Measurements from ENCODE around the gene TNFRSF6B. TPM values are rescaled to one million over a fixed set of nuclear protein-coding genes. Genes with fewer than 3 reads are reported as not detected.

TNFRSF6B gene
- total and polyA plus RNA-seq, 7 donors: 1.2 to 186 (median 4.8) TPM

GRCh38 chr20:63737695-63737944 is 41.2 kb downstream of the TNFRSF6B start:
- Histone ChIP-seq H3K4me1 (peaks cover 0 to 43% (median 36%) of the 10 kb centered on the region in 4 donors), H3K36me3 (peaks cover 14 to 45% (median 22%) of the 10 kb centered on the region in 4 donors), H3K27me3 (peaks cover 0 to 10% (median 0%) of the 10 kb centered on the region in 3 donors), H3K9me3 (no peaks in the 10 kb centered on the region), H3K4me3 (peak overlapping the region in 3 of 4 donors; percentile 21 to 66 (median 35)), H3K27ac (no peak overlapping the region)
- TF ChIP-seq POLR2AphosphoS5 (IDR thresholded peaks at IDR 0.05) (no peak), EP300 (IDR thresholded peaks at IDR 0.05) (no peak), POLR2A (IDR thresholded peaks at IDR 0.05) (no peak)
- TF ChIP-seq, protein P1, sequence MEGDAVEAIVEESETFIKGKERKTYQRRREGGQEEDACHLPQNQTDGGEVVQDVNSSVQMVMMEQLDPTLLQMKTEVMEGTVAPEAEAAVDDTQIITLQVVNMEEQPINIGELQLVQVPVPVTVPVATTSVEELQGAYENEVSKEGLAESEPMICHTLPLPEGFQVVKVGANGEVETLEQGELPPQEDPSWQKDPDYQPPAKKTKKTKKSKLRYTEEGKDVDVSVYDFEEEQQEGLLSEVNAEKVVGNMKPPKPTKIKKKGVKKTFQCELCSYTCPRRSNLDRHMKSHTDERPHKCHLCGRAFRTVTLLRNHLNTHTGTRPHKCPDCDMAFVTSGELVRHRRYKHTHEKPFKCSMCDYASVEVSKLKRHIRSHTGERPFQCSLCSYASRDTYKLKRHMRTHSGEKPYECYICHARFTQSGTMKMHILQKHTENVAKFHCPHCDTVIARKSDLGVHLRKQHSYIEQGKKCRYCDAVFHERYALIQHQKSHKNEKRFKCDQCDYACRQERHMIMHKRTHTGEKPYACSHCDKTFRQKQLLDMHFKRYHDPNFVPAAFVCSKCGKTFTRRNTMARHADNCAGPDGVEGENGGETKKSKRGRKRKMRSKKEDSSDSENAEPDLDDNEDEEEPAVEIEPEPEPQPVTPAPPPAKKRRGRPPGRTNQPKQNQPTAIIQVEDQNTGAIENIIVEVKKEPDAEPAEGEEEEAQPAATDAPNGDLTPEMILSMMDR (IDR thresholded peaks at IDR 0.05): no peak
- no peak for DNase-seq
- intact Hi-C loops (cut with DNase I): no loop called here
- 2 to 3% methylated on average over 26 of the region's 26 CpGs for WGBS, 2 donors

DNA sequence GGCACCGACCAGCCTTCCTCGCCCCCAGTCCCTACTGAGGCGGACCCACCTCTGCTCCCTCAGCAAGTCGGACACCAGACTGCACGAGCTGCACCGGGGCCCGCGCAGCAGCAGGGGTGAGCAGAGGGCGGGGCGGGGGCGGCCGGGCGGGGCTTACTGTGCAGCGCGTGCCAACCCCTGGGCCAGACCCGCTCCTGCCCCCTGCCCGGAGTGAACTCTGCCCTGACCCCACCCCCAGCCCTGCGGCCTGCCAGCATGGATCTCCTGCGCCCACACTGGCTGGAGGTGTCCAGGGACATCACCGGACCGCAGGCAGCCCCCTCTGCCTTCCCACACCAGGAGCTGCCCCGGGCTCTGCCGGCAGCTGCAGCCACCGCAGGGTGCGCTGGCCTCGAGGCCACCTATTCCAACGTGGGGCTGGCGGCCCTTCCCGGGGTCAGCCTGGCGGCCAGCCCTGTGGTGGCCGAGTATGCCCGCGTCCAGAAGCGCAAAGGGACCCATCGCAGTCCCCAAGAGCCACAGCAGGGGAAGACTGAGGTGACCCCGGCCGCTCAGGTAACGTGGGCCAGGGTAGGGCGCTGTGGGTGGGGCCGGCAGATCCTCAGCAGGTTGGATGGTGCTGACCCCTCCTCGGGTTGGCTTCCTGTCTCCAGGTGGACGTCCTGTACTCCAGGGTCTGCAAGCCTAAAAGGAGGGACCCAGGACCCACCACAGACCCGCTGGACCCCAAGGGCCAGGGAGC is 41.7 kb downstream of the TNFRSF6B start:
- WGBS, 2 donors: 8 to 19% methylated on average over 43 of the region's 43 CpGs
- Histone ChIP-seq H3K36me3 (peaks cover 19 to 48% (median 27%) of the 10 kb centered on the region in 4 donors), H3K9me3 (no peaks in the 10 kb centered on the region), H3K27me3 (peaks cover 0 to 10% (median 0%) of the 10 kb centered on the region in 3 donors), H3K27ac (peak overlapping the region in 2 of 4 donors; percentile 91 to 93), H3K4me3 (peak overlapping the region in 3 of 4 donors; percentile 21 to 66 (median 35)), H3K4me1 (peaks cover 0 to 43% (median 36%) of the 10 kb centered on the region in 4 donors)
- no peak for TF ChIP-seq EP300 (IDR thresholded peaks at IDR 0.05)
- TF ChIP-seq, protein P1 (IDR thresholded peaks at IDR 0.05): no peak
- TF ChIP-seq POLR2A (IDR thresholded peaks at IDR 0.05): no peak
- no peak for TF ChIP-seq POLR2AphosphoS5 (IDR thresholded peaks at IDR 0.05)
- intact Hi-C loops (cut with DNase I): loop anchor here (2.0 kb wide), 1 partner anchor 31 kb away; the partner anchor contains the start of gene ARFRP1
- DNase-seq: peak; percentile 75

DNA sequence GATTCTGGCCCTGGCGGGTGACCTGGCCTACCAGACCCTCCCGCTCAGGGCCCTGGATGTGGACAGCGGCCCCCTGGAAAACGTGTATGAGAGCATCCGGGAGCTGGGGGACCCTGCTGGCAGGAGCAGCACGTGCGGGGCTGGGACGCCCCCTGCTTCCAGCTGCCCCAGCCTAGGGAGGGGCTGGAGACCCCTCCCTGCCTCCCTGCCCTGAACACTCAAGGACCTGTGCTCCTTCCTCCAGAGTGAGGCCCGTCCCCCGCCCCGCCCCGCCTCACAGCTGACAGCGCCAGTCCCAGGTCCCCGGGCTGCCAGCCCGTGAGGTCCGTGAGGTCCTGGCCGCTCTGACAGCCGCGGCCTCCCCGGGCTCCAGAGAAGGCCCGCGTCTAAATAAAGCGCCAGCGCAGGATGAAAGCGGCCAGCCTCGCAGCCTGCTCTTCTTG is 42.3 kb downstream of the TNFRSF6B start:
- WGBS, 2 donors: 10 to 28% methylated on average over 26 of the region's 26 CpGs
- Histone ChIP-seq H3K4me1 (peaks cover 0 to 43% (median 36%) of the 10 kb centered on the region in 4 donors), H3K9me3 (no peaks in the 10 kb centered on the region), H3K27ac (peak overlapping the region; percentile 83 to 93 (median 90)), H3K4me3 (peak overlapping the region; percentile 48 to 66 (median 57)), H3K36me3 (peaks cover 20 to 48% (median 26%) of the 10 kb centered on the region in 4 donors), H3K27me3 (peaks cover 0 to 10% (median 0%) of the 10 kb centered on the region in 3 donors)
- TF ChIP-seq, protein P1 (IDR thresholded peaks at IDR 0.05): no peak
- no peak for TF ChIP-seq POLR2A (IDR thresholded peaks at IDR 0.05)
- TF ChIP-seq POLR2AphosphoS5 (IDR thresholded peaks at IDR 0.05): no peak
- no peak for TF ChIP-seq EP300 (IDR thresholded peaks at IDR 0.05)
- intact Hi-C loops (cut with DNase I): loop anchor here (2.0 kb wide), 1 partner anchor 32 kb away; the partner anchor contains the start of gene ARFRP1
- DNase-seq: peak; percentile 89

DNA sequence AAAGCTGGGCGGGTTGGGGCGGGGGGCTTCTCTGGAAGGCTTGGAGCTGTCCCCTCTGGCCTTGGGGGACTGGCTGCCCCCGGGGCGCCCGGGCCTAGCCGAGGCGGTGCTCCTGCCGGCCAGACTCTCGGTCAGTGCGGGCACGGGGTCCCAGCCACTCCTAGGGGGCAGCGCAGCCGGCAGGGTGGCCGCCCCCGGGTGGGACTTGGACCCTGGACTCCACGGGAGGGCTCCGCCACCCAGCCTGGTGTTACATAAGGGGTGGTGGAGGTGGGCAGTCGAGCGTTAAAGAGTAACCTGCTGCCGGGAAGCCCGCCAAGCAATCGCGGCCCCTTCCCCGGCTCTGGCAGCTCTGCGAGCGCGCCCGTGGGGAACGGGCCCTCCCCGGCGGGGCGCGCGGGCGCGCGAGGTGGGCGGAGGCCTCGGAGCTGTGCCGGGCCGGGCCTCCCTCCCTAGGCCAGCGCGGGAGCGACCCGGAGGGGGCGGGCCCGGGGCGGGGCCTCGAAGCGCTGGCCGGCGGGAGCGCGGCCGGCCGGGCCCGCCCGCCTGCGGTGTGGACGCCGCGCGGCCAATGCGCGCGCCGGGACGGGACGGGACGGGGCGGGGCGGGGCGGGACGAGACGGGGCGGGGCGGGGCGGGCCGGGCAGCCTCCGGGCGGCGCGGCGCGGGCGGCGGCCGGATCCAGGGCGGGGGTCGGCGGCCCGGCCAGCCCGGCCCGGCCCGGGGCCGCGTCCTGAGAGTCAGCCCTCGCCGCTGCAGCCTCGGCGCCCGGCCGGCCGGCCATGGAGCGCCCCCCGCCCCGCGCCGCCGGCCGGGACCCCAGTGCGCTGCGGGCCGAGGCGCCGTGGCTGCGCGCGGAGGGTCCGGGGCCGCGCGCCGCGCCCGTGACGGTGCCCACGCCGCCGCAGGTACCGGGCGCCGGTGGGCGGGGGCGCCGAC is 42.9 kb downstream of the TNFRSF6B start, which contains the start of gene SLC2A4RG:
Gene SLC2A4RG (plus strand): TSS at position 647 of the 940 bp plus-strand sequence. CDS start 137 bp downstream, at position 784.
- WGBS, 2 donors: 1 to 2% methylated on average over 136 of the region's 136 CpGs
- TF ChIP-seq, protein P1 (IDR thresholded peaks at IDR 0.05): no peak
- TF ChIP-seq EP300 (IDR thresholded peaks at IDR 0.05) (no peak), POLR2AphosphoS5 (IDR thresholded peaks at IDR 0.05) (peak in 2 of 4 donors; percentile 10 to 11), POLR2A (IDR thresholded peaks at IDR 0.05) (no peak)
- H3K4me1 ChIP-seq: peaks cover 0 to 43% (median 36%) of the 10 kb centered on the region in 4 donors
- peak within 1 kb of the TSS; percentile 65 to 71 (median 66) for H3K4me3 ChIP-seq
- peak within 1 kb of the TSS; percentile 91 to 96 (median 96) for H3K27ac ChIP-seq
- intact Hi-C loops (cut with DNase I): loop anchor here (2.0 to 5.0 kb wide), 3 partner anchors 33 to 522 kb away; partner anchors contain the start of genes ARFRP1, GMEB2 and YTHDF1
- peaks cover 18 to 42% (median 21%) of the 10 kb centered on the region in 4 donors for H3K36me3 ChIP-seq
- H3K9me3 ChIP-seq: no peaks in the 10 kb centered on the region
- peaks cover 0 to 10% (median 0%) of the 10 kb centered on the region in 3 donors for H3K27me3 ChIP-seq
- peak; percentile 89 for DNase-seq
